ENCODE data around the gene ELOVL5. TPM values are rescaled to one million over a fixed set of nuclear protein-coding genes. Genes with fewer than 3 reads are reported as not detected.

The ELOVL5 gene
- total and polyA plus RNA-seq, 2 experiments from 2014 or later = 83.3 to 180 TPM

DNA sequence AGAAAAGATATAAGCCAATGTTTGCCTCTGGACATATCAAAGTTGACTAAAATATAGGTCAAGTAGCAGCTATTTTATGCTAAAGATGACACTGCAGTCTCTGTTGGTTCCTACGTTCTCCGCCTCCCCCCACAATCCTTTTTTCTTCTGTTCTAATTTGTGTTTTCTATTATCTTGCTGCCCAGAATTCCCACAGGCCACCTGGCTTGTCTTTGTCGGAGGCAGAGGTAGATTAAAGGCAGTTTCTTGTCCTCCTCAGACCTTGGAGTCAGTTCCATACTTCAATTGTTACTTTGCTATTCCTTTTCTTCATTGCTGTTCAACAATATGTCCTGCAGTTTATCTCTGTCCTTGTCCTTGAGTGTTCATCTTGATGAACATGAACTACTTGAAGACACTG is 3.6 kb upstream of the ELOVL5 start:
- Histone ChIP-seq H3K4me3 (no peak overlapping the region), H3K4me1 (ENCODE audit: insufficient read depth) (no peaks in the 10 kb centered on the region; the same call in 1 of the 2 replicates), H2AFZ (no peak overlapping the region), H3K27me3 (ENCODE audit: insufficient read depth) (peaks cover 10% of the 10 kb centered on the region; the same call in 1 of the 2 replicates), H3K36me3 (ENCODE audit: insufficient read depth) (no peaks in the 10 kb centered on the region), H3K4me2 (no peak overlapping the region), H3F3A (replicated peaks; ENCODE audit: low read depth) (no peaks in the 10 kb centered on the region), H4K20me1 (replicated peaks; ENCODE audit: insufficient read depth) (peaks cover under 1% of the 10 kb centered on the region; the same call in 1 of the 2 replicates), H3K27ac (ENCODE audit: low read depth) (no peak overlapping the region), H3K79me2 (replicated peaks; ENCODE audit: insufficient read depth) (peaks cover 10% of the 10 kb centered on the region), H3K9me2 (ENCODE audit: insufficient read depth) (no peaks in the 10 kb centered on the region)
- no peaks in the 10 kb centered on the region for H3K36me3 Mint-ChIP-seq (ENCODE audit: low read depth)
- DNase-seq (ENCODE audit: low spot score) (no peak), ATAC-seq (no peak)
- H3K27me3 Mint-ChIP-seq (ENCODE audit: insufficient read depth, low read depth, poor library complexity) = peaks cover 15% of the 10 kb centered on the region
- H3K9me3 Mint-ChIP-seq = no peaks in the 10 kb centered on the region; the same call in 1 of the 3 replicates
- TF ChIP-seq CREB1 (CRISPR knock-in tag; IDR thresholded peaks at IDR 0.05; ENCODE audit: low read depth) = no peak
- TF ChIP-seq JUNB (IDR thresholded peaks at IDR 0.05; ENCODE audit: unreplicated experiment) = no peak
- no peak for TF ChIP-seq EZH2phosphoT487 (IDR thresholded peaks at IDR 0.05; ENCODE audit: unreplicated experiment)
- TF ChIP-seq, protein P1, sequence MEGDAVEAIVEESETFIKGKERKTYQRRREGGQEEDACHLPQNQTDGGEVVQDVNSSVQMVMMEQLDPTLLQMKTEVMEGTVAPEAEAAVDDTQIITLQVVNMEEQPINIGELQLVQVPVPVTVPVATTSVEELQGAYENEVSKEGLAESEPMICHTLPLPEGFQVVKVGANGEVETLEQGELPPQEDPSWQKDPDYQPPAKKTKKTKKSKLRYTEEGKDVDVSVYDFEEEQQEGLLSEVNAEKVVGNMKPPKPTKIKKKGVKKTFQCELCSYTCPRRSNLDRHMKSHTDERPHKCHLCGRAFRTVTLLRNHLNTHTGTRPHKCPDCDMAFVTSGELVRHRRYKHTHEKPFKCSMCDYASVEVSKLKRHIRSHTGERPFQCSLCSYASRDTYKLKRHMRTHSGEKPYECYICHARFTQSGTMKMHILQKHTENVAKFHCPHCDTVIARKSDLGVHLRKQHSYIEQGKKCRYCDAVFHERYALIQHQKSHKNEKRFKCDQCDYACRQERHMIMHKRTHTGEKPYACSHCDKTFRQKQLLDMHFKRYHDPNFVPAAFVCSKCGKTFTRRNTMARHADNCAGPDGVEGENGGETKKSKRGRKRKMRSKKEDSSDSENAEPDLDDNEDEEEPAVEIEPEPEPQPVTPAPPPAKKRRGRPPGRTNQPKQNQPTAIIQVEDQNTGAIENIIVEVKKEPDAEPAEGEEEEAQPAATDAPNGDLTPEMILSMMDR (conservative IDR thresholded peaks at IDR 0.05; ENCODE audit: low read depth in 2 of 2) = no peak
- no peak for TF ChIP-seq STAT1 (IDR thresholded peaks at IDR 0.05; ENCODE audit: unreplicated experiment)
- TF ChIP-seq, protein P2, sequence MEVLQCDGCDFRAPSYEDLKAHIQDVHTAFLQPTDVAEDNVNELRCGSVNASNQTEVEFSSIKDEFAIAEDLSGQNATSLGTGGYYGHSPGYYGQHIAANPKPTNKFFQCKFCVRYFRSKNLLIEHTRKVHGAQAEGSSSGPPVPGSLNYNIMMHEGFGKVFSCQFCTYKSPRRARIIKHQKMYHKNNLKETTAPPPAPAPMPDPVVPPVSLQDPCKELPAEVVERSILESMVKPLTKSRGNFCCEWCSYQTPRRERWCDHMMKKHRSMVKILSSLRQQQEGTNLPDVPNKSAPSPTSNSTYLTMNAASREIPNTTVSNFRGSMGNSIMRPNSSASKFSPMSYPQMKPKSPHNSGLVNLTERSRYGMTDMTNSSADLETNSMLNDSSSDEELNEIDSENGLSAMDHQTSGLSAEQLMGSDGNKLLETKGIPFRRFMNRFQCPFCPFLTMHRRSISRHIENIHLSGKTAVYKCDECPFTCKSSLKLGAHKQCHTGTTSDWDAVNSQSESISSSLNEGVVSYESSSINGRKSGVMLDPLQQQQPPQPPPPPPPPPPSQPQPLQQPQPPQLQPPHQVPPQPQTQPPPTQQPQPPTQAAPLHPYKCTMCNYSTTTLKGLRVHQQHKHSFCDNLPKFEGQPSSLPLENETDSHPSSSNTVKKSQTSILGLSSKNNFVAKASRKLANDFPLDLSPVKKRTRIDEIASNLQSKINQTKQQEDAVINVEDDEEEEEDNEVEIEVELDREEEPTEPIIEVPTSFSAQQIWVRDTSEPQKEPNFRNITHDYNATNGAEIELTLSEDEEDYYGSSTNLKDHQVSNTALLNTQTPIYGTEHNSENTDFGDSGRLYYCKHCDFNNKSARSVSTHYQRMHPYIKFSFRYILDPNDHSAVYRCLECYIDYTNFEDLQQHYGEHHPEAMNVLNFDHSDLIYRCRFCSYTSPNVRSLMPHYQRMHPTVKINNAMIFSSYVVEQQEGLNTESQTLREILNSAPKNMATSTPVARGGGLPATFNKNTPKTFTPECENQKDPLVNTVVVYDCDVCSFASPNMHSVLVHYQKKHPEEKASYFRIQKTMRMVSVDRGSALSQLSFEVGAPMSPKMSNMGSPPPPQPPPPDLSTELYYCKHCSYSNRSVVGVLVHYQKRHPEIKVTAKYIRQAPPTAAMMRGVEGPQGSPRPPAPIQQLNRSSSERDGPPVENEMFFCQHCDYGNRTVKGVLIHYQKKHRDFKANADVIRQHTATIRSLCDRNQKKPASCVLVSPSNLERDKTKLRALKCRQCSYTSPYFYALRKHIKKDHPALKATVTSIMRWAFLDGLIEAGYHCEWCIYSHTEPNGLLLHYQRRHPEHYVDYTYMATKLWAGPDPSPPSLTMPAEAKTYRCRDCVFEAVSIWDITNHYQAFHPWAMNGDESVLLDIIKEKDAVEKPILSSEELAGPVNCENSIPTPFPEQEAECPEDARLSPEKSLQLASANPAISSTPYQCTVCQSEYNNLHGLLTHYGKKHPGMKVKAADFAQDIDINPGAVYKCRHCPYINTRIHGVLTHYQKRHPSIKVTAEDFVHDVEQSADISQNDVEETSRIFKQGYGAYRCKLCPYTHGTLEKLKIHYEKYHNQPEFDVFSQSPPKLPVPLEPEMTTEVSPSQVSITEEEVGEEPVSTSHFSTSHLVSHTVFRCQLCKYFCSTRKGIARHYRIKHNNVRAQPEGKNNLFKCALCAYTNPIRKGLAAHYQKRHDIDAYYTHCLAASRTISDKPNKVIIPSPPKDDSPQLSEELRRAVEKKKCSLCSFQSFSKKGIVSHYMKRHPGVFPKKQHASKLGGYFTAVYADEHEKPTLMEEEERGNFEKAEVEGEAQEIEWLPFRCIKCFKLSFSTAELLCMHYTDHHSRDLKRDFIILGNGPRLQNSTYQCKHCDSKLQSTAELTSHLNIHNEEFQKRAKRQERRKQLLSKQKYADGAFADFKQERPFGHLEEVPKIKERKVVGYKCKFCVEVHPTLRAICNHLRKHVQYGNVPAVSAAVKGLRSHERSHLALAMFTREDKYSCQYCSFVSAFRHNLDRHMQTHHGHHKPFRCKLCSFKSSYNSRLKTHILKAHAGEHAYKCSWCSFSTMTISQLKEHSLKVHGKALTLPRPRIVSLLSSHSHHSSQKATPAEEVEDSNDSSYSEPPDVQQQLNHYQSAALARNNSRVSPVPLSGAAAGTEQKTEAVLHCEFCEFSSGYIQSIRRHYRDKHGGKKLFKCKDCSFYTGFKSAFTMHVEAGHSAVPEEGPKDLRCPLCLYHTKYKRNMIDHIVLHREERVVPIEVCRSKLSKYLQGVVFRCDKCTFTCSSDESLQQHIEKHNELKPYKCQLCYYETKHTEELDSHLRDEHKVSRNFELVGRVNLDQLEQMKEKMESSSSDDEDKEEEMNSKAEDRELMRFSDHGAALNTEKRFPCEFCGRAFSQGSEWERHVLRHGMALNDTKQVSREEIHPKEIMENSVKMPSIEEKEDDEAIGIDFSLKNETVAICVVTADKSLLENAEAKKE (CRISPR knock-in tag; IDR thresholded peaks at IDR 0.05) = no peak
- TF ChIP-seq ZNF114 (CRISPR knock-in tag; IDR thresholded peaks at IDR 0.05) = no peak
- no peak for TF ChIP-seq EZH2 (IDR thresholded peaks at IDR 0.05; ENCODE audit: low read depth, unreplicated experiment)
- no peak overlapping the region for H3K4me3 Mint-ChIP-seq
- H3K27ac Mint-ChIP-seq = no peak overlapping the region
- H3K4me1 Mint-ChIP-seq = 0 out of 3 replicates have a peak, but pooled peaks cover 5% of the 10 kb centered on the region

All from GM23338 (cell line).